Endothelial cell of umbilical vein (primary cell): Measurements from ENCODE around the gene ADCYAP1R1. TPM values are rescaled to one million over a fixed set of nuclear protein-coding genes. Genes with fewer than 3 reads are reported as not detected.

Experiments
- BruUV-seq: library from RNA; stranded (reverse); fragments of 400-500 nt; replicated peaks from 2 replicates; lab custom pipeline; 2021; lab: Mats Ljungman, UMichigan
- CTCF ChIA-PET: fragments of 300-600, 350-600 bp; sonication (Branson Sonifier 250); formaldehyde crosslinking; loops from one replicate; lab custom pipeline; 2021; ENCODE audit warnings: antibody characterized with exemption, inconsistent platforms; lab: Charles Lee
- POLR2A ChIA-PET: fragments of 300-600, 350-600 bp; sonication (Branson Sonifier 250); formaldehyde crosslinking; loops from one replicate; lab custom pipeline; 2021; ENCODE audit warnings: antibody characterized with exemption, inconsistent platforms; lab: Charles Lee
- DNase-seq: peaks from one replicate; pipeline ENCODE4 v3.0.0-alpha.2; 2011; ENCODE audit warnings: low read depth, low spot score
- FAIRE-seq: peaks from 2 replicates; lab custom pipeline; 2011; peaks lifted over from hg19 to GRCh38; lab: Jason Lieb, UNC
- H2AFZ ChIP-seq: 2 replicates; pipeline ENCODE4 v1.6.0; 2012; ENCODE audit warnings: low read depth, low read length, control low read depth, inconsistent platforms
- H3K27ac ChIP-seq: 2 replicates; pipeline ENCODE4 v1.5.1; 2011; ENCODE audit warnings: low read depth, mild to moderate bottlenecking, control low read depth, low read length, moderate library complexity; ENCODE audit not compliant: insufficient read depth
- H3K27me3 ChIP-seq, 2 experiments: 2 replicates each; pipeline versions ENCODE4 v1.6.0 to v1.6.1; 2011; ENCODE audit warnings: low read length in 2 of 2, mixed read lengths in 1 of 2; ENCODE audit not compliant: control insufficient read depth in 2 of 2, insufficient read depth in 2 of 2
- H3K36me3 ChIP-seq, 2 experiments: 2 replicates in 1 of 2; 3 replicates in 1 of 2; pipeline ENCODE4 v1.5.1; 2011; ENCODE audit warnings: low read length in 2 of 2, mild to moderate bottlenecking in 1 of 2, moderate library complexity in 1 of 2; ENCODE audit not compliant: control insufficient read depth in 2 of 2, insufficient read depth in 2 of 2; ENCODE audit errors: extremely low read depth in 1 of 2
- H3K4me1 ChIP-seq: 3 replicates; pipeline ENCODE4 v1.5.1; 2011; ENCODE audit warnings: mild to moderate bottlenecking, low read length; ENCODE audit not compliant: control insufficient read depth, insufficient read depth; ENCODE audit errors: extremely low read depth
- H3K4me2 ChIP-seq: 2 replicates; pipeline ENCODE4 v1.6.1; 2011; ENCODE audit warnings: low read length, control low read depth, mixed read lengths; ENCODE audit not compliant: insufficient read depth
- H3K4me3 ChIP-seq, 3 experiments: fragments of 200-600 bp in 1 of 3; sonication (generic), shearing (Covaris generic) in 1 of 3; replicated peaks in 1 of 3; 2 replicates each; pipeline ENCODE4 v1.5.1; 2011 to 2016; ENCODE audit warnings: control low read depth in 3 of 3, low read length in 3 of 3, mild to moderate bottlenecking in 2 of 3, inconsistent platforms in 1 of 3, low read depth in 1 of 3, moderate library complexity in 1 of 3; ENCODE audit not compliant: insufficient read depth in 1 of 3
- H3K79me2 ChIP-seq: 2 replicates; pipeline ENCODE4 v1.6.0; 2012; ENCODE audit warnings: low read length, inconsistent platforms; ENCODE audit not compliant: control insufficient read depth, insufficient read depth
- H3K9ac ChIP-seq: replicated peaks from 2 replicates; pipeline ENCODE3; 2011; ENCODE audit warnings: low read length, control low read depth; ENCODE audit not compliant: insufficient read depth; ENCODE audit errors: extremely low read depth
- H3K9me1 ChIP-seq: replicated peaks from 3 replicates; pipeline ENCODE4 v1.6.0; 2011; ENCODE audit warnings: mild to moderate bottlenecking, low read length; ENCODE audit not compliant: control insufficient read depth, insufficient read depth; ENCODE audit errors: extremely low read depth
- H3K9me3 ChIP-seq: replicated peaks from 2 replicates; pipeline ENCODE4 v1.5.1; 2012; ENCODE audit warnings: low read length, inconsistent platforms; ENCODE audit not compliant: control insufficient read depth, insufficient read depth
- H4K20me1 ChIP-seq: replicated peaks from 2 replicates; pipeline ENCODE3; 2011; ENCODE audit warnings: mild to moderate bottlenecking, low read length; ENCODE audit not compliant: control insufficient read depth, insufficient read depth; ENCODE audit errors: extremely low read depth
- EZH2 ChIP-seq: IDR thresholded peaks from 2 replicates; pipeline ENCODE4 v1.6.1; 2012; ENCODE audit warnings: borderline replicate concordance, low read depth, mild to moderate bottlenecking, moderate library complexity, low read length, inconsistent platforms; ENCODE audit not compliant: severe bottlenecking
- FOS ChIP-seq: IDR thresholded peaks from 2 replicates; pipeline ENCODE4 v1.6.1; 2011; ENCODE audit warnings: mild to moderate bottlenecking, low read length, moderate library complexity, borderline replicate concordance; ENCODE audit not compliant: insufficient read depth
- GATA2 ChIP-seq: IDR thresholded peaks from 2 replicates; pipeline ENCODE4 v1.7.0; 2011; ENCODE audit warnings: low read depth, mild to moderate bottlenecking, moderate library complexity, mixed read lengths, low read length; ENCODE audit not compliant: insufficient read length, insufficient read depth
- POLR2A ChIP-seq: IDR thresholded peaks from 2 replicates; pipeline ENCODE4 v1.6.1; 2012; ENCODE audit warnings: low read depth, mild to moderate bottlenecking, control low read depth, low read length
- dilution Hi-C: fragments of 300-500 bp; cut with MboI; formaldehyde crosslinking; loops from one replicate; pipeline ENCODE4 v1.15.0; 2019; ENCODE audit warnings: low sequenced_read_pairs; ENCODE audit not compliant: extremely low pct_ligation_motif_present
- intact Hi-C: fragments of 100-400 bp; cut with micrococcal nuclease; formaldehyde crosslinking; loops from one replicate; pipeline ENCODE4 v1.10.0; 2022
- polyA plus RNA-seq, 4 experiments: library from polyadenylated mRNA; depleted of rRNA in 3 of 4; stranded (reverse) in 3 of 4; unstranded in 1 of 4; fragments of >200 nt; gene quantifications; 2 replicates each; pipeline versions ENCODE4 v1.2.1 to v1.2.3, GENCODE V29; 2011 to 2012; ENCODE audit warnings: missing spikeins in 1 of 4
- total RNA-seq: library from RNA; stranded (reverse); gene quantifications from 2 replicates; pipeline ENCODE4 v1.2.3, GENCODE V29; 2021
- TF ChIP-seq, protein P1 (sequence below), 2 donors: IDR thresholded peaks; 1 replicate in 1 of 2; 2 replicates in 1 of 2; pipeline ENCODE4 v1.5.1; 2011; ENCODE audit warnings: low read length in 2 of 2, mild to moderate bottlenecking in 2 of 2, moderate library complexity in 2 of 2, control low read depth in 1 of 2, inconsistent platforms in 1 of 2, low read depth in 1 of 2; ENCODE audit not compliant: insufficient read depth in 1 of 2; ENCODE audit errors: extremely low read depth in 1 of 2
- TF ChIP-seq, protein P2 (sequence below): IDR thresholded peaks from 2 replicates; pipeline ENCODE4 v1.6.1; 2011; ENCODE audit not compliant: insufficient read depth, insufficient read length

ADCYAP1R1 gene
- total and polyA plus RNA-seq, 2 donors (not counting 3 experiments of a cell fraction or from before 2014, with no cell fraction given), result 0.04 TPM; not detected in 1

DNA sequence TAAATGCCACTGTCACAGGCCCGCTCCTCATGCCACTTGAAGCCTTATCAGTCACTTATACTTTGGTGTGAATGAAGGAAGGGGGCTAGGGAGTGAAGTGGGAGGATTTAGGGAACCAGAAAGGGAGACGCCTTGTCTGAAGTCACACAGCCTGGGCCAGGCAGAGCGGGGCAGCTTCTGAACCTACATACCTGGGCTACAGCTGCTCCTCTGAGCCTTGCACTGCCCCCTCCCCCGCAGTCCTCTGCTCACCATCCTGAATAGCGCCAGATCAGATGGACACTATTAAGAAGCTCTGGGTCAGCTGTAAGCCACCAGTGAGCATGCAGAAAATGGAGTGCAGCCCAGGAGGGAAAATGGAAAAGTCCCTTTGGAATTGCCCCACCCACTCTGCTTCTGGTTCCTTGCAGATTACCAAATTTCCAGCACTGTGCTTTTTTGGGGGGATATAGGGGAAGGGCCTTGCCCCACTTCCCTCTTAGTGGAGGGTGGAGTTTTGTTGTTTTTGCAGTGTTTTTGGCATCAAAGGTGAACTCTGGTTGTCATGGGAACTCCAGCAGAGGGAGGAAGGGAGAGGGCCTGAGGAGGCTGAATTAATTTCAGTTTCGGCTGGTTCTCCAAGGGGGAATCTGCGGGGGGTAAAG, 35.0 kb upstream of the ADCYAP1R1 start:
- TF ChIP-seq, protein P1, sequence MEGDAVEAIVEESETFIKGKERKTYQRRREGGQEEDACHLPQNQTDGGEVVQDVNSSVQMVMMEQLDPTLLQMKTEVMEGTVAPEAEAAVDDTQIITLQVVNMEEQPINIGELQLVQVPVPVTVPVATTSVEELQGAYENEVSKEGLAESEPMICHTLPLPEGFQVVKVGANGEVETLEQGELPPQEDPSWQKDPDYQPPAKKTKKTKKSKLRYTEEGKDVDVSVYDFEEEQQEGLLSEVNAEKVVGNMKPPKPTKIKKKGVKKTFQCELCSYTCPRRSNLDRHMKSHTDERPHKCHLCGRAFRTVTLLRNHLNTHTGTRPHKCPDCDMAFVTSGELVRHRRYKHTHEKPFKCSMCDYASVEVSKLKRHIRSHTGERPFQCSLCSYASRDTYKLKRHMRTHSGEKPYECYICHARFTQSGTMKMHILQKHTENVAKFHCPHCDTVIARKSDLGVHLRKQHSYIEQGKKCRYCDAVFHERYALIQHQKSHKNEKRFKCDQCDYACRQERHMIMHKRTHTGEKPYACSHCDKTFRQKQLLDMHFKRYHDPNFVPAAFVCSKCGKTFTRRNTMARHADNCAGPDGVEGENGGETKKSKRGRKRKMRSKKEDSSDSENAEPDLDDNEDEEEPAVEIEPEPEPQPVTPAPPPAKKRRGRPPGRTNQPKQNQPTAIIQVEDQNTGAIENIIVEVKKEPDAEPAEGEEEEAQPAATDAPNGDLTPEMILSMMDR (IDR thresholded peaks at IDR 0.05; ENCODE audit: extremely low read depth in 1 of 2, insufficient read depth in 1 of 2, low read depth in 1 of 2, low read length in 2 of 2), result no peak
- TF ChIP-seq, protein P2, sequence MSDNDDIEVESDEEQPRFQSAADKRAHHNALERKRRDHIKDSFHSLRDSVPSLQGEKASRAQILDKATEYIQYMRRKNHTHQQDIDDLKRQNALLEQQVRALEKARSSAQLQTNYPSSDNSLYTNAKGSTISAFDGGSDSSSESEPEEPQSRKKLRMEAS, result no peak
- no peak for TF ChIP-seq FOS
- Histone ChIP-seq H2AFZ (no peak overlapping the region), H3K4me2 (no peak overlapping the region), H3K9me3 (no peaks in the 10 kb centered on the region), H3K9me1 (no peaks in the 10 kb centered on the region), H3K9ac (no peak overlapping the region), H3K27ac (no peak overlapping the region), H4K20me1 (no peaks in the 10 kb centered on the region), H3K4me1 (no peaks in the 10 kb centered on the region), H3K36me3 (no peaks in the 10 kb centered on the region), H3K27me3 (no peaks in the 10 kb centered on the region), H3K79me2 (no peaks in the 10 kb centered on the region), H3K4me3 (no peak overlapping the region)
- POLR2A ChIA-PET, result no interaction called here
- CTCF ChIA-PET, result no interaction called here
- dilution Hi-C loops (no loop called here), intact Hi-C loops (no loop called here)
- FAIRE-seq, result no peak
- no TSS peak for BruUV-seq
- no peak for DNase-seq

DNA sequence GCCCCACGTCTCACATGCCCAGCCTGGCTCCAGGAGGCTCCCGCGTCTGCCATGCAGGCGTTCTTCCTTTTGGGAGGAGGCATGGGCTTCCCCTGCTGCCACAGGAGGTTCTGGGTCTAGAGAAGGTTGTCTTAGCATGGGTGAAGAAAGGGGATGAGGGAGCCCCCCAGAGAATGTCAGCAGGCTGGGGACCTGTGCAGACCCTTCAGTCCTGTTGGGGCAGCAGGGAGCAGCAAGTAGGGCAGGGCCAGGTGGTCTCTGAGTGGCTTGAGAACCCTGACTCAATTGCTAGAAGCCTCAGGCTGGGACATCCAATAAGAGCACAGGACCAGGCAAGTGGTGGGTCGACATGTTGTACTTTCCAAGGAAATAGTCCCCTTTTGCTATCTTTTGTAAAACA, 34.4 kb upstream of the ADCYAP1R1 start:
- ChIA-PET CTCF (no interaction called here), POLR2A (no interaction called here)
- H3K27ac ChIP-seq, result no peak overlapping the region
- no peak overlapping the region for H3K4me3 ChIP-seq
- TF ChIP-seq, protein P1 (IDR thresholded peaks at IDR 0.05; ENCODE audit: extremely low read depth in 1 of 2, insufficient read depth in 1 of 2, low read depth in 1 of 2, low read length in 2 of 2), result no peak
- TF ChIP-seq FOS (no peak), EZH2 (no peak), GATA2 (no peak), POLR2A (no peak)
- TF ChIP-seq, protein P2, result no peak
- no peaks in the 10 kb centered on the region for H3K4me1 ChIP-seq
- H2AFZ ChIP-seq, result no peak overlapping the region
- H3K4me2 ChIP-seq, result no peak overlapping the region
- no peaks in the 10 kb centered on the region for H3K79me2 ChIP-seq
- no peaks in the 10 kb centered on the region for H4K20me1 ChIP-seq
- dilution Hi-C loops, result no loop called here
- H3K27me3 ChIP-seq, result no peaks in the 10 kb centered on the region
- intact Hi-C loops, result no loop called here
- no peak overlapping the region for H3K9ac ChIP-seq
- no peaks in the 10 kb centered on the region for H3K9me1 ChIP-seq
- H3K36me3 ChIP-seq, result no peaks in the 10 kb centered on the region
- DNase-seq (no peak), FAIRE-seq (no peak)
- H3K9me3 ChIP-seq, result no peaks in the 10 kb centered on the region
- no TSS peak for BruUV-seq
